CD4-positive, alpha-beta memory T cell (primary cell): ENCODE results near the gene RECK. TPM values are rescaled to one million over a fixed set of nuclear protein-coding genes. Genes with fewer than 3 reads are reported as not detected.

ENCODE experiments used
- CTCF ChIA-PET: fragments of 350-600 bp; sonication (Branson Sonifier 250); formaldehyde crosslinking; loops from one replicate; lab custom pipeline; 2021; ENCODE audit warnings: inconsistent platforms; ENCODE audit not compliant: partially characterized antibody; lab: Charles Lee
- POLR2A ChIA-PET: fragments of 350-600 bp; sonication (Branson Sonifier 250); formaldehyde crosslinking; loops from one replicate; lab custom pipeline; 2021; ENCODE audit not compliant: partially characterized antibody; lab: Charles Lee
- DNase-seq, 5 donors: peaks; one replicate each; pipeline versions ENCODE4 v3.0.0 to v3.0.0-alpha.2; 2020 to 2022; ENCODE audit warnings: mixed read lengths in 1 of 5
- H3K27ac ChIP-seq: one replicate; pipeline ENCODE4 v1.7.0; 2013; ENCODE audit warnings: low read depth, low read length
- H3K27me3 ChIP-seq: 2 replicates; pipeline ENCODE4 v1.7.0; 2013; ENCODE audit warnings: mild to moderate bottlenecking, low read length, moderate library complexity; ENCODE audit not compliant: insufficient read depth
- H3K36me3 ChIP-seq: 2 replicates; pipeline ENCODE4 v1.7.0; 2013; ENCODE audit warnings: mild to moderate bottlenecking, low read length, moderate library complexity; ENCODE audit not compliant: insufficient read depth
- H3K4me1 ChIP-seq: 2 replicates; pipeline ENCODE4 v1.7.0; 2013; ENCODE audit warnings: mild to moderate bottlenecking, low read length, moderate library complexity; ENCODE audit not compliant: insufficient read depth
- H3K4me3 ChIP-seq, 2 donors: one replicate each; pipeline ENCODE4 v1.7.0; 2013; ENCODE audit warnings: low read length in 2 of 2, mild to moderate bottlenecking in 1 of 2
- H3K9me3 ChIP-seq, 2 donors: one replicate each; pipeline ENCODE4 v1.7.0; 2013; ENCODE audit warnings: low read length in 2 of 2, control low read depth in 1 of 2; ENCODE audit not compliant: control insufficient read depth in 1 of 2
- H3K27ac Mint-ChIP-seq, 7 donors: one replicate each; pipeline ENCODE4 v1.8.0; 2020 to 2021; ENCODE audit warnings: mixed read lengths in 7 of 7, mild to moderate bottlenecking in 6 of 7, inconsistent platforms in 3 of 7, moderate library complexity in 3 of 7
- H3K27me3 Mint-ChIP-seq, 2 donors: one replicate each; pipeline ENCODE4 v1.8.0; 2020 to 2021; ENCODE audit warnings: mixed read lengths in 2 of 2
- H3K36me3 Mint-ChIP-seq, 2 donors: one replicate each; pipeline ENCODE4 v1.8.0; 2020 to 2021; ENCODE audit warnings: mixed read lengths in 2 of 2, inconsistent platforms in 1 of 2, mild to moderate bottlenecking in 1 of 2
- H3K4me1 Mint-ChIP-seq, 4 donors: one replicate each; pipeline ENCODE4 v1.8.0; 2020 to 2021; ENCODE audit warnings: mixed read lengths in 4 of 4, mild to moderate bottlenecking in 1 of 4
- H3K4me3 Mint-ChIP-seq, 8 donors: one replicate each; pipeline ENCODE4 v1.8.0; 2020 to 2021; ENCODE audit warnings: mixed read lengths in 8 of 8, mild to moderate bottlenecking in 7 of 8, moderate library complexity in 6 of 8, inconsistent platforms in 3 of 8
- H3K9me3 Mint-ChIP-seq, 8 donors: one replicate each; pipeline ENCODE4 v1.8.0; 2020 to 2021; ENCODE audit warnings: mixed read lengths in 8 of 8, mild to moderate bottlenecking in 5 of 8, inconsistent platforms in 3 of 8, moderate library complexity in 1 of 8
- intact Hi-C: fragments of 100-400 bp; cut with micrococcal nuclease; formaldehyde crosslinking; loops from one replicate; pipeline ENCODE4 v1.15.1; 2023
- polyA plus RNA-seq, 2 donors: library from polyadenylated mRNA; unstranded; fragments of 300-500 nt; fragmentation: Illumina TruSeq; gene quantifications; one replicate each; pipeline ENCODE4 v1.2.3, GENCODE V29; 2021
- total RNA-seq, 2 experiments: library from RNA; stranded (reverse); gene quantifications; one replicate each; pipeline ENCODE4 v1.2.3, GENCODE V29; 2021

Gene RECK
- total and polyA plus RNA-seq, 4 experiments from 2014 or later = 12.1 to 26.9 (median 14.4) TPM

GRCh38 chr9:36041506-36041905 is 4.8 kb downstream of the RECK start:
- POLR2A ChIA-PET = interaction anchor here (0.5 to 0.9 kb wide), 2 partner anchors 13 to 301 kb away, joined by 3 read pairs; no protein-coding TSS in a partner anchor
- DNase-seq = peak in 2 of 5 donors; percentile 3 to 9
- H3K36me3 Mint-ChIP-seq = peaks cover 0 to 3% of the 10 kb centered on the region in 2 donors
- peaks cover 42 to 71% (median 59%) of the 10 kb centered on the region in 4 donors for H3K4me1 Mint-ChIP-seq
- H3K27me3 ChIP-seq = no peaks in the 10 kb centered on the region
- no peak overlapping the region for H3K27ac ChIP-seq
- H3K36me3 ChIP-seq = no peaks in the 10 kb centered on the region
- peak overlapping the region; percentile 25 to 80 (median 70) for H3K27ac Mint-ChIP-seq
- H3K9me3 ChIP-seq = no peaks in the 10 kb centered on the region
- H3K4me3 Mint-ChIP-seq = peak overlapping the region in 5 of 8 donors; percentile 24 to 79 (median 66)
- no peak overlapping the region for H3K4me3 ChIP-seq
- H3K9me3 Mint-ChIP-seq = no peaks in the 10 kb centered on the region
- CTCF ChIA-PET = interaction anchor here (1.5 kb wide), 1 partner anchor 18 kb away, joined by 5 read pairs; no protein-coding TSS in a partner anchor
- intact Hi-C loops = no loop called here
- no peaks in the 10 kb centered on the region for H3K27me3 Mint-ChIP-seq
- peaks cover 51% of the 10 kb centered on the region for H3K4me1 ChIP-seq

DNA sequence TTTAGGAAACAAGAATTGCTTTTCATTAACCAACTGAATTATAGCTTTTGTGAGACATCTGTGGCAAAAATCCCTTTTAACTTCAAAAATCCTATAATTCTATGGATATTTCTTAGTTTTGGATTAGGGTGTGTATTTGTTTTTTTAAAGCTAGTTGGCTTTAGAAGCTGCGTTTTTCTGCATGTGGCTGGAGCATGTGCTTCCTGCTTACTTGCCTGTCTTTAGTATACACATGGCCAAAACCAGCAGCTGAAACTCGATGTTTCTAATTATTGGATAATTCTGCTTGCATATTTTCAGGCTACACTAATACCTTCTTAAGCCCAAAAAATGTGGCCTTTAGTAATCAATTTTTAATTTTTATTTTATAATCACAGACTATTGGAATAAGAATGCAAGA is 8.9 kb downstream of the RECK start:
- no peak for DNase-seq
- Histone ChIP-seq H3K36me3 (no peaks in the 10 kb centered on the region), H3K4me1 (peaks cover 28% of the 10 kb centered on the region), H3K27me3 (no peaks in the 10 kb centered on the region), H3K9me3 (no peaks in the 10 kb centered on the region), H3K4me3 (no peak overlapping the region), H3K27ac (no peak overlapping the region)
- POLR2A ChIA-PET = no interaction called here
- no peak overlapping the region for H3K4me3 Mint-ChIP-seq
- H3K9me3 Mint-ChIP-seq = no peaks in the 10 kb centered on the region
- CTCF ChIA-PET = no interaction called here
- intact Hi-C loops = no loop called here
- no peaks in the 10 kb centered on the region for H3K27me3 Mint-ChIP-seq
- no peak overlapping the region for H3K27ac Mint-ChIP-seq
- H3K4me1 Mint-ChIP-seq = peaks cover 30 to 49% (median 35%) of the 10 kb centered on the region in 4 donors
- H3K36me3 Mint-ChIP-seq = no peaks in the 10 kb centered on the region

DNA sequence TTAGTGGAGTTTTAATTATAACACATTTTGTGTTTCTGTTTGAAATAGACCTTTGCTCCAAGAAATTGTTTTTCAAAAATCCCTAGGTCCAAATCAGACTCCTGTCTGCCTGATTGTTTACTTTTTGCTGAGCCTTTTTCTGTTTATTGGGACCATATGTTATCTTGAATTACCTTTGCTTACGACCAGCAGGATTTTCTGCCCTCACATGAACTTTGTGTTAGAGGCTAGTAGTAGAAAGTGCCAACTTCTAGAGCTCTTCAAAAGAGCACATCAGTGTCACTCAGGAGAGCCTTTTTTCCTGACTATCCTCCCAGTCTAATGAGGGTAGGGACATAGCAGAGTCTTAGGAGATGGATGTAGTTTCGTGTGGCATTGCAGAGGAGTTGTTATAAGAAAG is 10.2 kb downstream of the RECK start:
- no peak overlapping the region for H3K27ac ChIP-seq
- DNase-seq = no peak
- intact Hi-C loops = no loop called here
- Mint-ChIP-seq H3K9me3 (no peaks in the 10 kb centered on the region), H3K36me3 (no peaks in the 10 kb centered on the region), H3K27ac (peak overlapping the region in 1 of 7 donors; percentile 42), H3K4me1 (peaks cover 21 to 36% (median 24%) of the 10 kb centered on the region in 4 donors), H3K4me3 (no peak overlapping the region), H3K27me3 (no peaks in the 10 kb centered on the region)
- POLR2A ChIA-PET = no interaction called here
- H3K36me3 ChIP-seq = no peaks in the 10 kb centered on the region
- CTCF ChIA-PET = interaction anchor here (1.4 kb wide), 1 partner anchor 23 kb away, joined by 4 read pairs; no protein-coding TSS in a partner anchor
- no peaks in the 10 kb centered on the region for H3K9me3 ChIP-seq
- H3K27me3 ChIP-seq = no peaks in the 10 kb centered on the region
- H3K4me3 ChIP-seq = no peak overlapping the region
- H3K4me1 ChIP-seq = peaks cover 15% of the 10 kb centered on the region

- H3K27ac ChIP-seq = no peak overlapping the region
- H3K27me3 ChIP-seq = no peaks in the 10 kb centered on the region
- no peak overlapping the region for H3K27ac Mint-ChIP-seq
- no peaks in the 10 kb centered on the region for H3K36me3 ChIP-seq
- no peaks in the 10 kb centered on the region for H3K27me3 Mint-ChIP-seq
- no peaks in the 10 kb centered on the region for H3K36me3 Mint-ChIP-seq
- peaks cover 7% of the 10 kb centered on the region for H3K4me1 ChIP-seq
- no peak for DNase-seq
- H3K4me3 Mint-ChIP-seq = no peak overlapping the region
- ChIA-PET POLR2A (no interaction called here), CTCF (no interaction called here)
- intact Hi-C loops = no loop called here
- H3K4me1 Mint-ChIP-seq = peaks cover 6 to 20% (median 11%) of the 10 kb centered on the region in 4 donors
- no peak overlapping the region for H3K4me3 ChIP-seq
- no peaks in the 10 kb centered on the region for H3K9me3 ChIP-seq
- H3K9me3 Mint-ChIP-seq = no peaks in the 10 kb centered on the region
These were observed 12.7 kb downstream of the RECK start for GRCh38 chr9:36049408-36049807.

- no peak overlapping the region for H3K27ac Mint-ChIP-seq
- H3K4me3 ChIP-seq = no peak overlapping the region
- peaks cover under 1 to 1% of the 10 kb centered on the region in 2 donors for H3K36me3 Mint-ChIP-seq
- H3K4me1 ChIP-seq = no peaks in the 10 kb centered on the region
- H3K36me3 ChIP-seq = no peaks in the 10 kb centered on the region
- no peaks in the 10 kb centered on the region for H3K27me3 Mint-ChIP-seq
- intact Hi-C loops = no loop called here
- POLR2A ChIA-PET = no interaction called here
- H3K4me3 Mint-ChIP-seq = no peak overlapping the region
- no peaks in the 10 kb centered on the region for H3K27me3 ChIP-seq
- no peaks in the 10 kb centered on the region for H3K9me3 ChIP-seq
- CTCF ChIA-PET = no interaction called here
- H3K4me1 Mint-ChIP-seq = peaks cover 0 to 13% (median 5%) of the 10 kb centered on the region in 4 donors
- H3K27ac ChIP-seq = no peak overlapping the region
- no peak for DNase-seq
- no peaks in the 10 kb centered on the region for H3K9me3 Mint-ChIP-seq
These were observed 13.8 kb downstream of the RECK start for GRCh38 chr9:36050476-36050875.

DNA sequence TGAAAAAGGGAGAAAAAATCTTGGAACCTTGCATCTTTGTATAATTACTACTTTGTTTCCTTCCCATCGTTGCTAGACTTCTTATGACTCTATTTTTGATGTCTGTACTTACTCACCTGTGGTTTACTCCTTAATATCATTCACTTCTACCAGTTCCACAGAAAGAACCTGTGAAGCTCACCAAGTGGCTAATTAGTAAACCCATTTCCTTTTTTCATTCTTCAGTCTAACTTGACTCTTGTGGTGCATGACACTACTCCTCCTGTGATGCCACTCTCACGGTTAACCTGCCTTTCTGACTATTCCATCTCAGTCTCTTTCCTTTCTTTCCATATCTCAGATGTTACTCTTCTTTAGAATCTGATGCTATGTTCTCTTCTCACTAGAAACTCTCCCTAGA is 14.6 kb downstream of the RECK start:
- Mint-ChIP-seq H3K4me3 (no peak overlapping the region), H3K27me3 (no peaks in the 10 kb centered on the region), H3K4me1 (peaks cover 0 to 10% (median 5%) of the 10 kb centered on the region in 4 donors), H3K9me3 (no peaks in the 10 kb centered on the region), H3K27ac (no peak overlapping the region), H3K36me3 (peaks cover 1 to 3% of the 10 kb centered on the region in 2 donors)
- no peak for DNase-seq
- ChIA-PET CTCF (interaction anchor here (1.0 kb wide), 1 partner anchor 97 kb away, joined by 4 read pairs; no protein-coding TSS in a partner anchor), POLR2A (no interaction called here)
- Histone ChIP-seq H3K27ac (no peak overlapping the region), H3K9me3 (no peaks in the 10 kb centered on the region), H3K4me3 (no peak overlapping the region), H3K4me1 (no peaks in the 10 kb centered on the region), H3K27me3 (no peaks in the 10 kb centered on the region), H3K36me3 (no peaks in the 10 kb centered on the region)
- intact Hi-C loops = no loop called here

GRCh38 chr9:36053971-36054370 is 17.3 kb downstream of the RECK start:
- Mint-ChIP-seq H3K9me3 (no peaks in the 10 kb centered on the region), H3K27ac (no peak overlapping the region), H3K4me3 (no peak overlapping the region), H3K27me3 (no peaks in the 10 kb centered on the region), H3K4me1 (peaks cover 0 to 2% (median 0%) of the 10 kb centered on the region in 4 donors), H3K36me3 (peaks cover 1 to 3% of the 10 kb centered on the region in 2 donors)
- DNase-seq = no peak
- Histone ChIP-seq H3K4me1 (no peaks in the 10 kb centered on the region), H3K36me3 (no peaks in the 10 kb centered on the region), H3K4me3 (no peak overlapping the region), H3K27ac (no peak overlapping the region), H3K27me3 (no peaks in the 10 kb centered on the region), H3K9me3 (no peaks in the 10 kb centered on the region)
- ChIA-PET CTCF (interaction anchor here (1.3 to 2.0 kb wide), 2 partner anchors 30 to 49 kb away, joined by 3 to 4 read pairs; no protein-coding TSS in a partner anchor), POLR2A (no interaction called here)
- intact Hi-C loops = no loop called here
